Esophagus squamous epithelium (tissue), 4 donors: ENCODE data around the gene TNFRSF25.

Experiments used
- CTCF ChIP-seq, 6 experiments: fragments of 450-650 bp in 4 of 6; fragments of 200-600 bp in 2 of 6; sonication (generic) in 2 of 6; IDR thresholded peaks; one replicate each; pipeline ENCODE4 v1.5.1; 2016 to 2019; ENCODE audit warnings: antibody characterized with exemption in 6 of 6, mild to moderate bottlenecking in 4 of 6, moderate library complexity in 4 of 6
- POLR2A ChIP-seq, 4 donors: fragments of 450-650 bp; IDR thresholded peaks; one replicate each; pipeline ENCODE4 v1.6.1; 2017; ENCODE audit warnings: antibody characterized with exemption in 4 of 4, mild to moderate bottlenecking in 4 of 4, moderate library complexity in 3 of 4

DNA sequence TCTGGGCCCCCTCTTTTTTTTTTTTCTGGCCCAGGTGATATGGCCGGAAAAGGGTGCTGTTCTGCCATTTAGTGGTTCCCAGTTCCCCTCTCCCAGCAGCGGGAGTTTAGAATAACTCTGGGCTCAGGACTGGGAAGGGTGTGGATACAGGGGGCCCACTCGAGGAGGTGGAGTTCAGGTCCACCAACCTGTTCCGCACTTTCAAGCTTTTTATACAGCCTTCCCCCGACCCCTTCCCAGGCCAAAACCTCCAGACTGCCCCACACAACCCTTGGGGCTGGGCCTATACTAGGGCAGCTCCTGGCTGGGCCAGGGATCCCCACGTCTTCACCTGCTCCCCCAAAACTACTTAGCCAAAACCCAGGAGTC, 25.1 kb upstream of the TNFRSF25 start:
- TF ChIP-seq CTCF (IDR thresholded peaks at IDR 0.05) (no peak), POLR2A (IDR thresholded peaks at IDR 0.05) (no peak)
